Neuronal stem cell (in vitro differentiated cells): ENCODE results near the gene CAMTA1.

Experiments
- DNase-seq: peaks from one replicate; pipeline ENCODE4 v3.0.0-alpha.2; 2013; ENCODE audit warnings: low spot score
- H2AFZ ChIP-seq: one replicate; pipeline ENCODE4 v1.6.1; 2013; ENCODE audit warnings: mild to moderate bottlenecking, low read length, inconsistent platforms
- H2AK5ac ChIP-seq: 2 replicates; pipeline ENCODE4 v1.6.1; 2013; ENCODE audit warnings: low read depth, mild to moderate bottlenecking, inconsistent platforms, low read length, moderate library complexity, mixed read lengths
- H2BK120ac ChIP-seq: 2 replicates; pipeline ENCODE4 v1.6.1; 2013; ENCODE audit warnings: low read depth, mild to moderate bottlenecking, inconsistent platforms, low read length, moderate library complexity, mixed read lengths
- H2BK12ac ChIP-seq: one replicate; pipeline ENCODE4 v1.6.1; 2013; ENCODE audit warnings: low read length, inconsistent platforms
- H2BK15ac ChIP-seq: 2 replicates; pipeline ENCODE4 v1.6.1; 2013; ENCODE audit warnings: mild to moderate bottlenecking, low read length, inconsistent platforms, mixed read lengths
- H2BK5ac ChIP-seq: one replicate; pipeline ENCODE4 v1.6.1; 2013; ENCODE audit warnings: inconsistent platforms, mild to moderate bottlenecking, low read length, moderate library complexity
- H3K14ac ChIP-seq: one replicate; pipeline ENCODE4 v1.6.1; 2013; ENCODE audit warnings: low read length, inconsistent platforms
- H3K18ac ChIP-seq: 2 replicates; pipeline ENCODE4 v1.6.1; 2013; ENCODE audit warnings: low read length, inconsistent platforms
- H3K23ac ChIP-seq: 2 replicates; pipeline ENCODE4 v1.6.1; 2013; ENCODE audit warnings: low read depth, mild to moderate bottlenecking, mixed read lengths, low read length, inconsistent platforms; ENCODE audit not compliant: poor library complexity
- H3K27ac ChIP-seq: replicated peaks from 3 replicates; pipeline ENCODE4 v1.5.1; 2013; ENCODE audit warnings: low read length, inconsistent platforms
- H3K27me3 ChIP-seq, 3 experiments: 2 replicates each; pipeline ENCODE4 v1.6.1; 2013; ENCODE audit warnings: low read length in 3 of 3, mild to moderate bottlenecking in 2 of 3, inconsistent platforms in 1 of 3, low read depth in 1 of 3, mixed read lengths in 1 of 3, moderate library complexity in 1 of 3; ENCODE audit not compliant: control insufficient read depth in 3 of 3, insufficient read depth in 3 of 3
- H3K36me3 ChIP-seq, 2 donors: replicated peaks in 1 of 2; 2 replicates each; pipeline ENCODE4 v1.6.1; 2013; ENCODE audit warnings: low read length in 2 of 2; ENCODE audit not compliant: control insufficient read depth in 2 of 2, insufficient read depth in 2 of 2
- H3K4ac ChIP-seq: 2 replicates; pipeline ENCODE4 v1.6.1; 2013; ENCODE audit warnings: inconsistent platforms, mild to moderate bottlenecking, low read length, moderate library complexity
- H3K4me1 ChIP-seq, 2 donors: 1 replicate in 1 of 2; 2 replicates in 1 of 2; pipeline ENCODE4 v1.6.1; 2013; ENCODE audit warnings: low read length in 2 of 2, low read depth in 1 of 2; ENCODE audit not compliant: control insufficient read depth in 2 of 2, insufficient read depth in 1 of 2
- H3K4me2 ChIP-seq: one replicate; pipeline ENCODE4 v1.6.1; 2013; ENCODE audit warnings: mild to moderate bottlenecking, low read length, inconsistent platforms; ENCODE audit not compliant: insufficient read depth, poor library complexity, severe bottlenecking
- H3K4me3 ChIP-seq, 2 donors: 2 replicates each; pipeline ENCODE4 v1.5.1; 2013; ENCODE audit warnings: low read length in 2 of 2, mild to moderate bottlenecking in 2 of 2, inconsistent platforms in 1 of 2, moderate library complexity in 1 of 2
- H3K79me1 ChIP-seq: one replicate; pipeline ENCODE4 v1.6.1; 2013; ENCODE audit warnings: low read depth, mild to moderate bottlenecking, inconsistent platforms, low read length, moderate library complexity
- H3K9ac ChIP-seq: one replicate; pipeline ENCODE4 v1.6.1; 2013; ENCODE audit warnings: mild to moderate bottlenecking, low read depth, low read length, inconsistent platforms; ENCODE audit not compliant: poor library complexity
- H3K9me3 ChIP-seq, 2 donors: replicated peaks in 1 of 2; 2 replicates each; pipeline versions ENCODE3 to v1.6.1; 2013; ENCODE audit warnings: low read length in 2 of 2, mild to moderate bottlenecking in 2 of 2, inconsistent platforms in 1 of 2, low read depth in 1 of 2, mixed read lengths in 1 of 2, moderate library complexity in 1 of 2; ENCODE audit not compliant: control insufficient read depth in 2 of 2, insufficient read depth in 1 of 2
- H4K8ac ChIP-seq: one replicate; pipeline ENCODE4 v1.6.1; 2013; ENCODE audit warnings: low read depth, mild to moderate bottlenecking, inconsistent platforms, low read length, moderate library complexity
- H4K91ac ChIP-seq: one replicate; pipeline ENCODE4 v1.6.1; 2013; ENCODE audit warnings: low read length, low read depth, mild to moderate bottlenecking, inconsistent platforms; ENCODE audit not compliant: poor library complexity
- WGBS, 2 donors: extraction: QIAGEN DNeasy Blood & Tissue Kit; methylation state at CpG; one replicate each; pipeline ENCODE4 v1.1.7; 2013; ENCODE audit warnings: missing lambda C conversion rate in 2 of 2, mixed read lengths in 1 of 2; ENCODE audit not compliant: insufficient read length in 2 of 2, insufficient replicate concordance in 1 of 2; ENCODE audit errors: extremely low coverage in 2 of 2; 5-methylcytosine and 5-hydroxymethylcytosine counted together

Gene CAMTA1

GRCh38 chr1:6951536-6951935, 166.3 kb downstream of the CAMTA1 start:
- WGBS, 2 donors: no CpG with 5 or more reads among the region's 12 CpGs
- peak overlapping the region; percentile 20 for H2AK5ac ChIP-seq

GRCh38 chr1:6953216-6953615, 168.0 kb downstream of the CAMTA1 start:
- no peak overlapping the region for H3K4me2 ChIP-seq
- no peak overlapping the region for H3K14ac ChIP-seq
- no peaks in the 10 kb centered on the region for H3K36me3 ChIP-seq
- H3K18ac ChIP-seq: no peak overlapping the region
- no peak overlapping the region for H2AFZ ChIP-seq
- no peak overlapping the region for H4K91ac ChIP-seq
- H3K79me1 ChIP-seq: no peaks in the 10 kb centered on the region
- H2AK5ac ChIP-seq: no peak overlapping the region
- H3K23ac ChIP-seq: no peak overlapping the region
- no peak overlapping the region for H3K4ac ChIP-seq
- H2BK5ac ChIP-seq: no peak overlapping the region
- H3K27ac ChIP-seq: no peak overlapping the region
- no peaks in the 10 kb centered on the region for H3K9me3 ChIP-seq
- no peak overlapping the region for H2BK15ac ChIP-seq
- DNase-seq: no peak
- H3K4me1 ChIP-seq: peaks cover 3 to 20% of the 10 kb centered on the region in 2 donors
- H3K4me3 ChIP-seq: no peak overlapping the region
- H4K8ac ChIP-seq: no peak overlapping the region
- no peak overlapping the region for H2BK120ac ChIP-seq
- peaks cover 0 to 52% (median 0%) of the 10 kb centered on the region in 3 experiments for H3K27me3 ChIP-seq
- WGBS, 2 donors: no CpG with 5 or more reads among the region's 12 CpGs
- H3K9ac ChIP-seq: no peak overlapping the region
- H2BK12ac ChIP-seq: no peak overlapping the region

More at GRCh38 chr1:6951536-6951935, 166.3 kb downstream of the CAMTA1 start:
- Histone ChIP-seq H3K4me3 (peak overlapping the region in 1 of 2 donors; percentile 22), H3K27ac (no peak overlapping the region), H2BK12ac (no peak overlapping the region), H3K9me3 (no peaks in the 10 kb centered on the region), H4K8ac (no peak overlapping the region), H3K4me2 (no peak overlapping the region), H3K27me3 (peaks cover 0 to 35% (median 0%) of the 10 kb centered on the region in 3 experiments), H3K4ac (no peak overlapping the region), H3K18ac (no peak overlapping the region), H2AFZ (no peak overlapping the region), H2BK120ac (no peak overlapping the region), H2BK15ac (no peak overlapping the region), H4K91ac (no peak overlapping the region), H2BK5ac (no peak overlapping the region), H3K79me1 (no peaks in the 10 kb centered on the region), H3K23ac (no peak overlapping the region), H3K36me3 (no peaks in the 10 kb centered on the region), H3K4me1 (peaks cover 3 to 16% of the 10 kb centered on the region in 2 donors), H3K14ac (peak overlapping the region; percentile 66), H3K9ac (no peak overlapping the region)
- DNase-seq: no peak

- Histone ChIP-seq H3K27me3 (peaks cover 0 to 55% (median 0%) of the 10 kb centered on the region in 3 experiments), H3K9me3 (no peaks in the 10 kb centered on the region), H3K27ac (no peak overlapping the region), H2AK5ac (no peak overlapping the region), H3K9ac (no peak overlapping the region), H3K4me1 (peaks cover 3 to 20% of the 10 kb centered on the region in 2 donors), H3K79me1 (no peaks in the 10 kb centered on the region), H3K18ac (peak overlapping the region; percentile 46), H3K23ac (no peak overlapping the region), H2BK15ac (no peak overlapping the region), H3K4me3 (no peak overlapping the region), H3K14ac (no peak overlapping the region), H2BK12ac (no peak overlapping the region), H4K8ac (no peak overlapping the region), H2BK5ac (no peak overlapping the region), H2AFZ (no peak overlapping the region), H3K4ac (no peak overlapping the region), H3K4me2 (no peak overlapping the region), H2BK120ac (no peak overlapping the region), H4K91ac (no peak overlapping the region), H3K36me3 (no peaks in the 10 kb centered on the region)
- no CpG with 5 or more reads among the region's 11 CpGs for WGBS, 2 donors
- DNase-seq: no peak
These were observed 168.7 kb downstream of the CAMTA1 start for GRCh38 chr1:6953907-6954364.

- Histone ChIP-seq H2BK12ac (no peak overlapping the region), H3K27me3 (peaks cover 0 to 61% (median 0%) of the 10 kb centered on the region in 3 experiments), H3K27ac (no peak overlapping the region), H4K91ac (no peak overlapping the region), H3K14ac (no peak overlapping the region), H3K4me3 (no peak overlapping the region), H2BK120ac (no peak overlapping the region), H3K36me3 (no peaks in the 10 kb centered on the region), H3K23ac (no peak overlapping the region), H3K18ac (peak overlapping the region; percentile 72), H2AK5ac (no peak overlapping the region), H2BK5ac (no peak overlapping the region), H3K9ac (no peak overlapping the region), H3K79me1 (no peaks in the 10 kb centered on the region), H2BK15ac (no peak overlapping the region), H3K9me3 (no peaks in the 10 kb centered on the region), H2AFZ (no peak overlapping the region), H3K4ac (no peak overlapping the region), H4K8ac (no peak overlapping the region), H3K4me2 (no peak overlapping the region), H3K4me1 (peaks cover 3 to 20% of the 10 kb centered on the region in 2 donors)
- DNase-seq: no peak
- WGBS, 2 donors: no CpG with 5 or more reads among the region's 15 CpGs
These were observed 169.3 kb downstream of the CAMTA1 start for GRCh38 chr1:6954591-6954990.
